WTC11 (cell line): ENCODE results near the gene AVPR2. TPM values are rescaled to one million over a fixed set of nuclear protein-coding genes. Genes with fewer than 3 reads are reported as not detected.

Experiments used
- ATAC-seq: fragments of 200-7000 bp; cut with Tn5 transposase; 2 replicates; pipeline ENCODE4 v1.10.0; 2021; ENCODE audit warnings: mild to moderate bottlenecking, moderate library complexity
- CTCF ChIA-PET: fragments of 300-600 bp; sonication (Branson Sonifier 250); formaldehyde crosslinking; loops from one replicate; lab custom pipeline; 2021; ENCODE audit warnings: antibody characterized with exemption; lab: Charles Lee
- POLR2A ChIA-PET: fragments of 350-600 bp; sonication (Branson Sonifier 250); formaldehyde crosslinking; loops from one replicate; lab custom pipeline; 2021; ENCODE audit warnings: antibody characterized with exemption; lab: Charles Lee
- DNase-seq: peaks from one replicate; pipeline ENCODE4 v3.0.0; 2021; ENCODE audit warnings: low spot score
- H3K27ac Mint-ChIP-seq: 2 replicates; pipeline ENCODE4 v1.8.0; 2021; ENCODE audit warnings: mixed read lengths
- H3K27me3 Mint-ChIP-seq: 2 replicates; pipeline ENCODE4 v1.8.0; 2021; ENCODE audit warnings: low read depth, mild to moderate bottlenecking, moderate library complexity, mixed read lengths
- H3K36me3 Mint-ChIP-seq: 2 replicates; pipeline ENCODE4 v1.8.0; 2021; ENCODE audit warnings: mixed read lengths
- H3K4me1 Mint-ChIP-seq: 2 replicates; pipeline ENCODE4 v1.8.0; 2022; ENCODE audit warnings: mixed read lengths
- H3K4me3 Mint-ChIP-seq: 2 replicates; pipeline ENCODE4 v1.8.0; 2021; ENCODE audit warnings: mild to moderate bottlenecking, moderate library complexity, mixed read lengths
- H3K9me3 Mint-ChIP-seq: 2 replicates; pipeline ENCODE4 v1.8.0; 2021; ENCODE audit warnings: mixed read lengths
- ATF1 ChIP-seq: sonication (generic); formaldehyde crosslinking; IDR thresholded peaks from 2 replicates; pipeline ENCODE4 v1.8.1; 2023; ENCODE audit warnings: mild to moderate bottlenecking, moderate library complexity, missing genetic modification reagents
- CBFB ChIP-seq: sonication (generic); formaldehyde crosslinking; IDR thresholded peaks from 2 replicates; pipeline ENCODE4 v1.8.1; 2022; ENCODE audit warnings: mild to moderate bottlenecking, low read depth, missing genetic modification reagents
- CREB1 ChIP-seq: sonication (generic); formaldehyde crosslinking; IDR thresholded peaks from 2 replicates; pipeline ENCODE4 v1.8.0; 2023; ENCODE audit warnings: mild to moderate bottlenecking, missing genetic modification reagents
- FOXJ3 ChIP-seq: sonication (generic); formaldehyde crosslinking; IDR thresholded peaks from 2 replicates; pipeline ENCODE4 v1.9.0; 2021; ENCODE audit warnings: missing genetic modification reagents, mild to moderate bottlenecking, borderline replicate concordance
- FOXK1 ChIP-seq: sonication (generic); formaldehyde crosslinking; IDR thresholded peaks from 2 replicates; pipeline ENCODE4 v1.8.0; 2022; ENCODE audit warnings: mild to moderate bottlenecking, moderate library complexity, missing genetic modification reagents
- GABPB1 ChIP-seq: sonication (generic); formaldehyde crosslinking; IDR thresholded peaks from 2 replicates; pipeline ENCODE4 v1.8.1; 2023; ENCODE audit warnings: mild to moderate bottlenecking, missing genetic modification reagents
- GTF2I ChIP-seq: fragments of 250-450 bp; sonication (Bioruptor Pico); conservative IDR thresholded peaks from 2 replicates; pipeline ENCODE4 v1.4.0; 2021; ENCODE audit warnings: mild to moderate bottlenecking
- HMGA2 ChIP-seq: fragments of 250-450 bp; sonication (Bioruptor Pico); IDR thresholded peaks from 2 replicates; pipeline ENCODE4 v1.4.0; 2021; ENCODE audit warnings: mild to moderate bottlenecking, moderate library complexity
- NR2C2 ChIP-seq: sonication (generic); formaldehyde crosslinking; IDR thresholded peaks from 2 replicates; pipeline ENCODE4 v1.8.0; 2022; ENCODE audit warnings: mild to moderate bottlenecking, missing genetic modification reagents
- RORB ChIP-seq: fragments of 250-450 bp; sonication (Bioruptor Pico); IDR thresholded peaks from 2 replicates; pipeline ENCODE4 v1.9.0; 2021; ENCODE audit warnings: mild to moderate bottlenecking
- TP53 ChIP-seq: sonication (generic); formaldehyde crosslinking; IDR thresholded peaks from 2 replicates; pipeline ENCODE4 v1.8.1; 2023; ENCODE audit warnings: mild to moderate bottlenecking, missing genetic modification reagents
- ZNF121 ChIP-seq: sonication (generic); formaldehyde crosslinking; IDR thresholded peaks from 2 replicates; pipeline ENCODE4 v1.8.0; 2023; ENCODE audit warnings: missing genetic modification reagents
- ZNF219 ChIP-seq: sonication (generic); formaldehyde crosslinking; IDR thresholded peaks from 2 replicates; pipeline ENCODE4 v1.8.0; 2023; ENCODE audit warnings: missing genetic modification reagents, mild to moderate bottlenecking, borderline replicate concordance
- ZNF416 ChIP-seq: fragments of 250-450 bp; sonication (Bioruptor Pico); IDR thresholded peaks from 2 replicates; pipeline ENCODE4 v1.9.0; 2021; ENCODE audit warnings: mild to moderate bottlenecking, inconsistent platforms
- total RNA-seq: library from RNA; stranded (reverse); gene quantifications from 3 replicates; pipeline ENCODE4 v1.2.3, GENCODE V29; 2021
- TF ChIP-seq, protein P1 (sequence below): sonication (generic); formaldehyde crosslinking; IDR thresholded peaks from 2 replicates; pipeline ENCODE4 v1.8.0; 2023; ENCODE audit warnings: missing genetic modification reagents, mild to moderate bottlenecking, borderline replicate concordance
- TF ChIP-seq, protein P2 (sequence below): sonication (generic); formaldehyde crosslinking; IDR thresholded peaks from 2 replicates; pipeline ENCODE4 v1.8.1; 2022; ENCODE audit warnings: mild to moderate bottlenecking, missing genetic modification reagents, moderate library complexity, borderline replicate concordance
- TF ChIP-seq, protein P3 (sequence below): fragments of 250-450 bp; sonication (Bioruptor Pico); IDR thresholded peaks from 2 replicates; pipeline ENCODE4 v1.8.0; 2021; ENCODE audit warnings: mild to moderate bottlenecking
- TF ChIP-seq, protein P4 (sequence below): sonication (generic); formaldehyde crosslinking; IDR thresholded peaks from 2 replicates; pipeline ENCODE4 v1.8.1; 2023; ENCODE audit warnings: mild to moderate bottlenecking, missing genetic modification reagents
- TF ChIP-seq, protein P5 (sequence below): sonication (generic); formaldehyde crosslinking; IDR thresholded peaks from 2 replicates; pipeline ENCODE4 v1.8.0; 2022; ENCODE audit warnings: mild to moderate bottlenecking, missing genetic modification reagents
- TF ChIP-seq, protein P6 (sequence below): sonication (generic); formaldehyde crosslinking; IDR thresholded peaks from 2 replicates; pipeline ENCODE4 v1.8.1; 2023; ENCODE audit warnings: mild to moderate bottlenecking, moderate library complexity, missing genetic modification reagents

The AVPR2 gene
- total RNA-seq, 1 experiment from 2014 or later = 0.11 TPM

DNA sequence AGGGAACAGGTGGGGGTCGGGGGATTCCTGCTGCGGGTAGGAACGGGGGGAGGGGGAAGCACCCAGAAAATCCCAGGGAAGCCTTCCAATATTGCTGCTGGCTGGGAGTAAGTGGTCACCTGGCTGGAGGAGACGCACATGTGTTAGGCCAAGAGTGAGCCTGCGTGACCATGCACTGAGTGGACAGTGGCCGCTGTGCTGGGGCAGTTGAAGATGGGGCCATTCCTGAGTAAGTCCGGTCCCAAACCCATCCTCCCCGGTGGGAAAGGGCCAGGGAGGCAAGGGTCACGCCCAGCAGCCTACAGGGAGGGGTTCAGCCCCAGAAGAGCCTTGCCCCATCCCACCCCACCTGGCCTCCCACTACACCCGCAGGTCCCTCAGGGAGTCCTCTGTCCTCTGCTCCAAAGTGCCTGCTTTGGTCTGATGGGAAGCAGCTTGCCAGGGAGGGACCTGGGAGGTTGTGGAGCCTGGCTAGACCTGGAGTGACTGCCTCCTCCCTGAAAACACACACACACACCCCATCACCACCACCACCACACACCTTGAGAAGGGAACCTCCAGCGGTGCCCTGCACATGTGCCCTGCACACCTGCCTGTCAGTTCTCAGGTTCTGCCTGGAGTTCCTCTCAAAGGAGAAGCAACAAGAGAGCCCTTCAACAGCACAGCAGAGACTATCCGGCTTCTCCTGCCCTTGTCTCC lies 24.6 kb upstream of the AVPR2 start (continued):
- TF ChIP-seq, protein P1, sequence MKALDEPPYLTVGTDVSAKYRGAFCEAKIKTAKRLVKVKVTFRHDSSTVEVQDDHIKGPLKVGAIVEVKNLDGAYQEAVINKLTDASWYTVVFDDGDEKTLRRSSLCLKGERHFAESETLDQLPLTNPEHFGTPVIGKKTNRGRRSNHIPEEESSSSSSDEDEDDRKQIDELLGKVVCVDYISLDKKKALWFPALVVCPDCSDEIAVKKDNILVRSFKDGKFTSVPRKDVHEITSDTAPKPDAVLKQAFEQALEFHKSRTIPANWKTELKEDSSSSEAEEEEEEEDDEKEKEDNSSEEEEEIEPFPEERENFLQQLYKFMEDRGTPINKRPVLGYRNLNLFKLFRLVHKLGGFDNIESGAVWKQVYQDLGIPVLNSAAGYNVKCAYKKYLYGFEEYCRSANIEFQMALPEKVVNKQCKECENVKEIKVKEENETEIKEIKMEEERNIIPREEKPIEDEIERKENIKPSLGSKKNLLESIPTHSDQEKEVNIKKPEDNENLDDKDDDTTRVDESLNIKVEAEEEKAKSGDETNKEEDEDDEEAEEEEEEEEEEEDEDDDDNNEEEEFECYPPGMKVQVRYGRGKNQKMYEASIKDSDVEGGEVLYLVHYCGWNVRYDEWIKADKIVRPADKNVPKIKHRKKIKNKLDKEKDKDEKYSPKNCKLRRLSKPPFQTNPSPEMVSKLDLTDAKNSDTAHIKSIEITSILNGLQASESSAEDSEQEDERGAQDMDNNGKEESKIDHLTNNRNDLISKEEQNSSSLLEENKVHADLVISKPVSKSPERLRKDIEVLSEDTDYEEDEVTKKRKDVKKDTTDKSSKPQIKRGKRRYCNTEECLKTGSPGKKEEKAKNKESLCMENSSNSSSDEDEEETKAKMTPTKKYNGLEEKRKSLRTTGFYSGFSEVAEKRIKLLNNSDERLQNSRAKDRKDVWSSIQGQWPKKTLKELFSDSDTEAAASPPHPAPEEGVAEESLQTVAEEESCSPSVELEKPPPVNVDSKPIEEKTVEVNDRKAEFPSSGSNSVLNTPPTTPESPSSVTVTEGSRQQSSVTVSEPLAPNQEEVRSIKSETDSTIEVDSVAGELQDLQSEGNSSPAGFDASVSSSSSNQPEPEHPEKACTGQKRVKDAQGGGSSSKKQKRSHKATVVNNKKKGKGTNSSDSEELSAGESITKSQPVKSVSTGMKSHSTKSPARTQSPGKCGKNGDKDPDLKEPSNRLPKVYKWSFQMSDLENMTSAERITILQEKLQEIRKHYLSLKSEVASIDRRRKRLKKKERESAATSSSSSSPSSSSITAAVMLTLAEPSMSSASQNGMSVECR (CRISPR knock-in tag) = no peak
- TF ChIP-seq ZNF121 (CRISPR knock-in tag) (no peak), ZNF416 (no peak), HMGA2 (no peak)

DNA sequence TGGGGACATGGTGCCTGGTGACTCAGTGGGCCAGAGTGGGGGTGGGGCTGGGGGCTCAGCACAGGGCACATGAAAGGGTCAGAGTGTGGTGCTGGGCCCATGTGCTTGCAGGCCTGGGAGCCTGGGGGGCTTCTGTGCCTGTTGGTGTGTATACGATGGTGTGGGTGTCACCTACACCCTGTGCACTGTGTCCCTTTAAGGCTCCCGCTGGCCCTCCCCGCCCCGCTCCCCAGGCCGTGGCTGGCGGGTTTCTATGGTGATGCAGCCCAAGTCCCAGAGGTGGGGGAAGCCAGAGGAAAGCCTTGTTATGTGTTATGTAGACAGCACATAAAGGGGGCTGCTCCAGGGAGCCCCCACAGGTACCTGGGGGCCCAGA lies 24.0 kb upstream of the AVPR2 start:
- Mint-ChIP-seq H3K4me3 (no peak overlapping the region), H3K36me3 (no peaks in the 10 kb centered on the region), H3K9me3 (no peaks in the 10 kb centered on the region), H3K4me1 (peaks cover 61% of the 10 kb centered on the region)
- ATAC-seq (no peak), DNase-seq (no peak)
- TF ChIP-seq CBFB (CRISPR knock-in tag) = no peak
- TF ChIP-seq, all 79 proteins: peak for 0
- no peak overlapping the region for H3K27ac Mint-ChIP-seq
- CTCF ChIA-PET = no interaction called here
- no peaks in the 10 kb centered on the region; the same call in 1 of the 2 replicates for H3K27me3 Mint-ChIP-seq
- POLR2A ChIA-PET = interaction anchor here (1.0 kb wide), 1 partner anchor 48 kb away, joined by 3 read pairs; no protein-coding TSS in a partner anchor

DNA sequence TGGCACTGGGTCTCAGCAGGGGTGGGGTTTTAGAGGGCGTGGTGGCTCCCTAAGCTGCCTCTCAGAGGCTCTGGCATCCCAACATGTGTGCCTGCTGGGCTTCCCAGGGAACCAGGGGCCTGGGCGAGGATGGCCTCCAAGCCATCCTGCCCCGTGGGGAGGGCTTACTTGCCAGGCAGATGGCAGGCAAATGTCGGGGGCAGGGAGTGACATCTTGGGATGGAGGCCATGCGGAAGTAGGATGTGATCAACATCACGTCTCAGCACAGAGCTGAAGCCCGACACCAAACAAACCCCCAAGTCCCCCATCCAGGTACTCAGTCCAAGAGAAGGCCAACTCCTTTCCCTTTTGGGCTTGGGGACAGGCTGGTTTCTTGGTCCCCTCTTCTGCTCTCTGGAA lies 23.2 kb upstream of the AVPR2 start:
- Mint-ChIP-seq H3K4me3 (no peak overlapping the region), H3K36me3 (no peaks in the 10 kb centered on the region), H3K4me1 (peaks cover 58% of the 10 kb centered on the region), H3K9me3 (no peaks in the 10 kb centered on the region), H3K27ac (no peak overlapping the region), H3K27me3 (no peaks in the 10 kb centered on the region; the same call in 1 of the 2 replicates)
- ATAC-seq = no peak
- ChIA-PET CTCF (no interaction called here), POLR2A (interaction anchor here (1.0 to 1.9 kb wide), 2 partner anchors 46 to 47 kb away, joined by 3 to 6 read pairs; no protein-coding TSS in a partner anchor)
- DNase-seq = no peak
- no peak for TF ChIP-seq FOXJ3 (CRISPR knock-in tag)
- TF ChIP-seq, protein P2, sequence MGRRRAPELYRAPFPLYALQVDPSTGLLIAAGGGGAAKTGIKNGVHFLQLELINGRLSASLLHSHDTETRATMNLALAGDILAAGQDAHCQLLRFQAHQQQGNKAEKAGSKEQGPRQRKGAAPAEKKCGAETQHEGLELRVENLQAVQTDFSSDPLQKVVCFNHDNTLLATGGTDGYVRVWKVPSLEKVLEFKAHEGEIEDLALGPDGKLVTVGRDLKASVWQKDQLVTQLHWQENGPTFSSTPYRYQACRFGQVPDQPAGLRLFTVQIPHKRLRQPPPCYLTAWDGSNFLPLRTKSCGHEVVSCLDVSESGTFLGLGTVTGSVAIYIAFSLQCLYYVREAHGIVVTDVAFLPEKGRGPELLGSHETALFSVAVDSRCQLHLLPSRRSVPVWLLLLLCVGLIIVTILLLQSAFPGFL = no peak
- TF ChIP-seq, protein P3, sequence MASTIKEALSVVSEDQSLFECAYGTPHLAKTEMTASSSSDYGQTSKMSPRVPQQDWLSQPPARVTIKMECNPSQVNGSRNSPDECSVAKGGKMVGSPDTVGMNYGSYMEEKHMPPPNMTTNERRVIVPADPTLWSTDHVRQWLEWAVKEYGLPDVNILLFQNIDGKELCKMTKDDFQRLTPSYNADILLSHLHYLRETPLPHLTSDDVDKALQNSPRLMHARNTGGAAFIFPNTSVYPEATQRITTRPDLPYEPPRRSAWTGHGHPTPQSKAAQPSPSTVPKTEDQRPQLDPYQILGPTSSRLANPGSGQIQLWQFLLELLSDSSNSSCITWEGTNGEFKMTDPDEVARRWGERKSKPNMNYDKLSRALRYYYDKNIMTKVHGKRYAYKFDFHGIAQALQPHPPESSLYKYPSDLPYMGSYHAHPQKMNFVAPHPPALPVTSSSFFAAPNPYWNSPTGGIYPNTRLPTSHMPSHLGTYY = no peak
- TF ChIP-seq, protein P4, sequence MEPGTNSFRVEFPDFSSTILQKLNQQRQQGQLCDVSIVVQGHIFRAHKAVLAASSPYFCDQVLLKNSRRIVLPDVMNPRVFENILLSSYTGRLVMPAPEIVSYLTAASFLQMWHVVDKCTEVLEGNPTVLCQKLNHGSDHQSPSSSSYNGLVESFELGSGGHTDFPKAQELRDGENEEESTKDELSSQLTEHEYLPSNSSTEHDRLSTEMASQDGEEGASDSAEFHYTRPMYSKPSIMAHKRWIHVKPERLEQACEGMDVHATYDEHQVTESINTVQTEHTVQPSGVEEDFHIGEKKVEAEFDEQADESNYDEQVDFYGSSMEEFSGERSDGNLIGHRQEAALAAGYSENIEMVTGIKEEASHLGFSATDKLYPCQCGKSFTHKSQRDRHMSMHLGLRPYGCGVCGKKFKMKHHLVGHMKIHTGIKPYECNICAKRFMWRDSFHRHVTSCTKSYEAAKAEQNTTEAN = no peak
- no peak for TF ChIP-seq ZNF219 (CRISPR knock-in tag)
- TF ChIP-seq, protein P5, sequence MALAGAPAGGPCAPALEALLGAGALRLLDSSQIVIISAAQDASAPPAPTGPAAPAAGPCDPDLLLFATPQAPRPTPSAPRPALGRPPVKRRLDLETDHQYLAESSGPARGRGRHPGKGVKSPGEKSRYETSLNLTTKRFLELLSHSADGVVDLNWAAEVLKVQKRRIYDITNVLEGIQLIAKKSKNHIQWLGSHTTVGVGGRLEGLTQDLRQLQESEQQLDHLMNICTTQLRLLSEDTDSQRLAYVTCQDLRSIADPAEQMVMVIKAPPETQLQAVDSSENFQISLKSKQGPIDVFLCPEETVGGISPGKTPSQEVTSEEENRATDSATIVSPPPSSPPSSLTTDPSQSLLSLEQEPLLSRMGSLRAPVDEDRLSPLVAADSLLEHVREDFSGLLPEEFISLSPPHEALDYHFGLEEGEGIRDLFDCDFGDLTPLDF (CRISPR knock-in tag) = no peak
- no peak for TF ChIP-seq TP53 (CRISPR knock-in tag)
- no peak for TF ChIP-seq ZNF416
- TF ChIP-seq CREB1 (CRISPR knock-in tag) = no peak
- TF ChIP-seq GTF2I (CRISPR knock-in tag) = no peak
- TF ChIP-seq, protein P6, sequence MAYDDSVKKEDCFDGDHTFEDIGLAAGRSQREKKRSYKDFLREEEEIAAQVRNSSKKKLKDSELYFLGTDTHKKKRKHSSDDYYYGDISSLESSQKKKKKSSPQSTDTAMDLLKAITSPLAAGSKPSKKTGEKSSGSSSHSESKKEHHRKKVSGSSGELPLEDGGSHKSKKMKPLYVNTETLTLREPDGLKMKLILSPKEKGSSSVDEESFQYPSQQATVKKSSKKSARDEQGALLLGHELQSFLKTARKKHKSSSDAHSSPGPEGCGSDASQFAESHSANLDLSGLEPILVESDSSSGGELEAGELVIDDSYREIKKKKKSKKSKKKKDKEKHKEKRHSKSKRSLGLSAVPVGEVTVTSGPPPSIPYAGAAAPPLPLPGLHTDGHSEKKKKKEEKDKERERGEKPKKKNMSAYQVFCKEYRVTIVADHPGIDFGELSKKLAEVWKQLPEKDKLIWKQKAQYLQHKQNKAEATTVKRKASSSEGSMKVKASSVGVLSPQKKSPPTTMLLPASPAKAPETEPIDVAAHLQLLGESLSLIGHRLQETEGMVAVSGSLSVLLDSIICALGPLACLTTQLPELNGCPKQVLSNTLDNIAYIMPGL (CRISPR knock-in tag) = no peak
- no peak for TF ChIP-seq RORB
- TF ChIP-seq NR2C2 = no peak
- TF ChIP-seq FOXK1 (CRISPR knock-in tag) = no peak
- TF ChIP-seq ATF1 (CRISPR knock-in tag) = no peak
- TF ChIP-seq GABPB1 (CRISPR knock-in tag) = no peak
